DOHH2 (cell line): ENCODE measurements around the gene TAF4B.

ENCODE experiments used
- EZH2phosphoT487 ChIP-seq: fragments of 200-600 bp; sonication (generic); IDR thresholded peaks from 2 replicates; pipeline ENCODE4 v1.6.1; 2017; ENCODE audit warnings: borderline replicate concordance, mild to moderate bottlenecking, antibody characterized with exemption, low read length, moderate library complexity, mixed read lengths
- TF ChIP-seq, protein P1 (sequence below): fragments of 200-600 bp; sonication (generic); IDR thresholded peaks from one replicate; pipeline ENCODE4 v1.5.1; 2014; ENCODE audit warnings: antibody characterized with exemption, mild to moderate bottlenecking, low read depth, low read length; ENCODE audit not compliant: poor library complexity, severe bottlenecking

DNA sequence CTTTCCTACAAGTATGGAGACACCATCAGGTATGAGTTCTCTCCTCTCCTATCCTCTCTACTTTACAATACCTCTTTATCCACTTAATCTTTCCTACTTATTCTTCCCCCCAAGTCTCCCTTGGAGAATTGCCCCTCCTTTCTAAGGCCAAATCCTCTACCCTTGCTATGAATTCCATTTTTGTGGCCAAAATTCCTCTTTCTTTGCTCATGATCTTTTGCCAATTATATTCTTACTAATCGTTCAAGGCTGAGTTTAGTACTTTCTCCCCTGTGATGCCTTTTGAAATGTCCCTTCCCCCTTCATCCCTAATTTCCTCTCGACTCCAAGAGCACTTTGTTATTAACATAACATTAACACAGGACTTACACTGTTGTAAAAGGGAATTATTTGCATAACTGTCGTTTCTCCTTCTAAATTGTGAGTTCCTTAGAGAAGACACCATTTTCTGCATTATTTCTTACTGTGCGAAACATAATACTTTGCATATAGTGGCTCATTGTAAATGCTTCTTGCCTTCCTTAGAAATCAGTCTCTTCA lies 188.7 kb downstream of the TAF4B start:
- TF ChIP-seq, protein P1, sequence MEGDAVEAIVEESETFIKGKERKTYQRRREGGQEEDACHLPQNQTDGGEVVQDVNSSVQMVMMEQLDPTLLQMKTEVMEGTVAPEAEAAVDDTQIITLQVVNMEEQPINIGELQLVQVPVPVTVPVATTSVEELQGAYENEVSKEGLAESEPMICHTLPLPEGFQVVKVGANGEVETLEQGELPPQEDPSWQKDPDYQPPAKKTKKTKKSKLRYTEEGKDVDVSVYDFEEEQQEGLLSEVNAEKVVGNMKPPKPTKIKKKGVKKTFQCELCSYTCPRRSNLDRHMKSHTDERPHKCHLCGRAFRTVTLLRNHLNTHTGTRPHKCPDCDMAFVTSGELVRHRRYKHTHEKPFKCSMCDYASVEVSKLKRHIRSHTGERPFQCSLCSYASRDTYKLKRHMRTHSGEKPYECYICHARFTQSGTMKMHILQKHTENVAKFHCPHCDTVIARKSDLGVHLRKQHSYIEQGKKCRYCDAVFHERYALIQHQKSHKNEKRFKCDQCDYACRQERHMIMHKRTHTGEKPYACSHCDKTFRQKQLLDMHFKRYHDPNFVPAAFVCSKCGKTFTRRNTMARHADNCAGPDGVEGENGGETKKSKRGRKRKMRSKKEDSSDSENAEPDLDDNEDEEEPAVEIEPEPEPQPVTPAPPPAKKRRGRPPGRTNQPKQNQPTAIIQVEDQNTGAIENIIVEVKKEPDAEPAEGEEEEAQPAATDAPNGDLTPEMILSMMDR = no peak
- TF ChIP-seq EZH2phosphoT487 = no peak
